Peyer's patch (tissue), 4 donors: ENCODE data around the gene ARIH2.

ENCODE experiments used
- CTCF ChIP-seq, 6 experiments: fragments of 450-650 bp in 4 of 6; fragments of 200-600 bp in 2 of 6; sonication (generic) in 1 of 6; IDR thresholded peaks; one replicate each; pipeline ENCODE4 v1.5.1; 2017 to 2019; ENCODE audit warnings: antibody characterized with exemption in 6 of 6, mild to moderate bottlenecking in 3 of 6, moderate library complexity in 1 of 6
- POLR2A ChIP-seq, 2 donors: fragments of 450-650 bp; IDR thresholded peaks; one replicate each; pipeline ENCODE4 v1.5.1; 2017; ENCODE audit warnings: antibody characterized with exemption in 2 of 2, mild to moderate bottlenecking in 2 of 2, moderate library complexity in 2 of 2

DNA sequence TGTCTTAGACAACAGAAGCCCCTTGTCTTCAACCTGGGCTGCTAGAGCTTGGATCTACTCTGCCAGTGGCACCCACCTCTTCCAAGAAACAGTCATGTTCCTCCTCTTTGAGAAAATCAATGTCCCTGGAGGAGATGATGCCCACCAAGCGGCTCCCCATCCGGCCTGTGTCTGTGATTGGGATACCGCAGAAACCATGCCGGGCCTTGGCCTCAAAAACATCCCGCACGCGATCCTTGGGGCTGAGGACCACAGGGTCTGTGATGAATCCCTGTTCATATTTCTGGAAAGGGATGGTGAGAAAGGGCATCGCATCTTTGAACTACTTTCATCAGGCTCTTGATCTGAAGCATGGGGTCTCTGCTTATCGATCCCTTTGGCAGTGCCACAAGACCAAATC, 109.0 kb downstream of the ARIH2 start:
- TF ChIP-seq CTCF (IDR thresholded peaks at IDR 0.05) = no peak
- no peak for TF ChIP-seq POLR2A (IDR thresholded peaks at IDR 0.05)
